K562 (cell line): Measurements from ENCODE around the gene CEP131. TPM values are rescaled to one million over a fixed set of nuclear protein-coding genes. Genes with fewer than 3 reads are reported as not detected.
A peak's percentile ranks its signal among the peaks of the same experiment; 100 is the strongest.

Source experiments
- LEF1 ChIP-seq: fragments of 450-650 bp; IDR thresholded peaks from 2 replicates; pipeline ENCODE4 v1.6.1; 2016; ENCODE audit warnings: mild to moderate bottlenecking
- MEIS2 ChIP-seq: fragments of 450-650 bp; IDR thresholded peaks from 2 replicates; pipeline ENCODE4 v1.6.1; 2014; ENCODE audit warnings: mild to moderate bottlenecking; ENCODE audit not compliant: partially characterized antibody
- NFIC ChIP-seq: fragments of 450-650 bp; IDR thresholded peaks from 2 replicates; pipeline ENCODE4 v1.6.1; 2017; ENCODE audit warnings: mild to moderate bottlenecking, inconsistent platforms
- PML ChIP-seq: IDR thresholded peaks from 2 replicates; pipeline ENCODE4 v1.6.1; 2012; ENCODE audit warnings: low read length, inconsistent platforms
- RBM17 ChIP-seq: fragments of 200-400 bp; formaldehyde crosslinking; IDR thresholded peaks from 2 replicates; pipeline ENCODE4 v1.6.1; 2017; ENCODE audit warnings: low read depth, mild to moderate bottlenecking, low read length, borderline replicate concordance
- SMARCE1 ChIP-seq: fragments of 450-650 bp; IDR thresholded peaks from 2 replicates; pipeline ENCODE4 v1.7.1; 2016; ENCODE audit warnings: mild to moderate bottlenecking
- SPI1 ChIP-seq: IDR thresholded peaks from 2 replicates; pipeline ENCODE4 v1.6.1; 2011; ENCODE audit warnings: low read depth, low read length, control low read depth, borderline replicate concordance
- TEAD2 ChIP-seq: fragments of 450-650 bp; IDR thresholded peaks from 2 replicates; pipeline ENCODE4 v1.6.1; 2016; ENCODE audit warnings: missing genetic modification characterization, control low read depth, missing compliant biosample characterization
- polyA plus RNA-seq, 8 experiments: library from polyadenylated mRNA; depleted of rRNA in 4 of 8; stranded (reverse) in 5 of 8; unstranded in 3 of 8; fragments of >200 nt; fragmentation: Nextera tagmentation in 2 of 8; fragmentation: Illumina TruSeq in 1 of 8; extraction: Ambion mirVana in 2 of 8; extraction: Trizol in 1 of 8; gene quantifications; 2 replicates each; pipeline versions ENCODE4 v1.2.1 to v1.2.3, GENCODE V29; 2011 to 2014; ENCODE audit warnings: inconsistent platforms in 1 of 8, missing spikeins in 1 of 8
- total RNA-seq, 7 experiments: library from RNA; depleted of rRNA in 6 of 7; stranded (reverse); fragments of >200 nt in 6 of 7; fragmentation: Illumina TruSeq in 2 of 7; extraction: Trizol in 2 of 7; gene quantifications; 2 replicates each; pipeline versions ENCODE4 v1.2.1 to v1.2.3, GENCODE V29; 2011 to 2021; ENCODE audit warnings: low replicate concordance in 1 of 7
- TF ChIP-seq, protein P1 (sequence below), 2 experiments: IDR thresholded peaks in 1 of 2; conservative IDR thresholded peaks in 1 of 2; 2 replicates each; pipeline ENCODE4 v1.6.1; 2016; ENCODE audit warnings: low read depth in 2 of 2, mild to moderate bottlenecking in 1 of 2, missing compliant biosample characterization in 1 of 2, missing genetic modification characterization in 1 of 2, moderate library complexity in 1 of 2
- TF ChIP-seq, protein P2 (sequence below), 2 experiments: fragments of 450-650 bp; IDR thresholded peaks; 2 replicates each; pipeline ENCODE4 v1.6.1; 2018; ENCODE audit warnings: mild to moderate bottlenecking in 2 of 2, low read depth in 1 of 2; ENCODE audit not compliant: partially characterized antibody in 2 of 2
- TF ChIP-seq, protein P3 (sequence below), 3 experiments: fragments of 200-800 bp in 1 of 3; sonication (Bioruptor generic) in 1 of 3; sonication (generic) in 1 of 3; formaldehyde crosslinking in 1 of 3; IDR thresholded peaks; 2 replicates each; pipeline versions ENCODE4 v1.6.1 to v1.8.0; 2016 to 2022; ENCODE audit warnings: mild to moderate bottlenecking in 2 of 3, missing compliant biosample characterization in 2 of 3, missing genetic modification characterization in 2 of 3, missing genetic modification reagents in 1 of 3
- TF ChIP-seq, protein P4 (sequence below): fragments of 450-650 bp; IDR thresholded peaks from 2 replicates; pipeline ENCODE4 v1.7.1; 2018; ENCODE audit warnings: mild to moderate bottlenecking, low read depth; ENCODE audit not compliant: partially characterized antibody
- TF ChIP-seq, protein P5 (sequence below), 2 experiments: fragments of 250-450 bp in 1 of 2; fragments of 450-650 bp in 1 of 2; sonication (Bioruptor Pico) in 1 of 2; IDR thresholded peaks; 2 replicates each; pipeline versions ENCODE4 v1.6.1 to v1.8.0; 2016 to 2021; ENCODE audit warnings: mild to moderate bottlenecking in 2 of 2, moderate library complexity in 2 of 2, missing compliant biosample characterization in 1 of 2, missing genetic modification characterization in 1 of 2

The CEP131 gene
- total and polyA plus RNA-seq, 9 of the 15 experiments (the other 6 are each of a cell fraction or from before 2014, with no cell fraction given): 0.24 to 21.2 (median 2.3) TPM

DNA sequence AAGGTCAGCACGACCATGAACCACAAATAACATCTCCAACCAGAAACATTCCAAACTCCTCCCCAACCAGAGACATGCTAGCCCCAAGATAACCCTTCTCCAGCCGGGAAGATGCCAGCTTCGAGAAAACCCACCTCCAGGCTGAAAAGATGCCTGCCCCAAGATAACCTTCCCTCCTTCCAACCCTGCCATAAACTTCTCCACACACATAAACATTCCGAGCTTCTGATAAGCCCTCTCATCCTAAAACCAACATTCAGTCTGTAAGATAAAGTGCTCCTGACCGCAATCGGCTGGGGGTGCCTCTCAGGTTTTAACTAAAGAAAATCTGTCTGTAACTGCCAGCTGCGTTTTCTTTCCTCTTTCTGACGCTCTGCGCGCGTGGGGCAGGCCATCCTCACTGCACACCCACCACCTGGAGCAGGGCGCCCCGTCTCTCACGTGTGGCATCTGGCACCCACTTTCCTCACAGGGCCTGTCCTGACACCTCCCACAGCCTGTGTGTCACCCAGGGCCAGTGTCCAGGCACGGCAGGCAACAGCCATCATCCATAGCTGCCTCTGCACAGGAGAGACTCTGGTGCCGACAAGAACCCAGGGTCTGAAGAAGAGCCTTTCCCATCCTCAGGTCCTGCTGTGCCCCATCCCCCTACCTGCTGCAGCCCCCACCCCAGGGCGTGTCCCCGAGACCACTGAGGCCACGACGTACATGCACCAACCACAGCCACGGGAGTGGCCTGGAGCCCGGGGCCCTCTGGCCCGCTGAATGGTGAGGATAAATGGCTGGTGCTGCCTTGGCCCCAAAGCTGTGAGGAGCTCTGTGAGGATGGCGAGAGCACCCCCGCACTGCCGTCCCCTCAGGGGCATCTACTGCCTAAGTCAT lies 12.4 kb upstream of the CEP131 start (continued):
- TF ChIP-seq, protein P1, sequence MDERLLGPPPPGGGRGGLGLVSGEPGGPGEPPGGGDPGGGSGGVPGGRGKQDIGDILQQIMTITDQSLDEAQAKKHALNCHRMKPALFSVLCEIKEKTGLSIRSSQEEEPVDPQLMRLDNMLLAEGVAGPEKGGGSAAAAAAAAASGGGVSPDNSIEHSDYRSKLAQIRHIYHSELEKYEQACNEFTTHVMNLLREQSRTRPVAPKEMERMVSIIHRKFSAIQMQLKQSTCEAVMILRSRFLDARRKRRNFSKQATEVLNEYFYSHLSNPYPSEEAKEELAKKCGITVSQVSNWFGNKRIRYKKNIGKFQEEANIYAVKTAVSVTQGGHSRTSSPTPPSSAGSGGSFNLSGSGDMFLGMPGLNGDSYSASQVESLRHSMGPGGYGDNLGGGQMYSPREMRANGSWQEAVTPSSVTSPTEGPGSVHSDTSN (CRISPR knock-in tag; IDR thresholded peaks at IDR 0.05; ENCODE audit: low read depth): no peak
- TF ChIP-seq, protein P1 (tag; conservative IDR thresholded peaks at IDR 0.05; ENCODE audit: low read depth): peak; percentile 48; the same call in 1 of the 2 replicates
- TF ChIP-seq, protein P2, sequence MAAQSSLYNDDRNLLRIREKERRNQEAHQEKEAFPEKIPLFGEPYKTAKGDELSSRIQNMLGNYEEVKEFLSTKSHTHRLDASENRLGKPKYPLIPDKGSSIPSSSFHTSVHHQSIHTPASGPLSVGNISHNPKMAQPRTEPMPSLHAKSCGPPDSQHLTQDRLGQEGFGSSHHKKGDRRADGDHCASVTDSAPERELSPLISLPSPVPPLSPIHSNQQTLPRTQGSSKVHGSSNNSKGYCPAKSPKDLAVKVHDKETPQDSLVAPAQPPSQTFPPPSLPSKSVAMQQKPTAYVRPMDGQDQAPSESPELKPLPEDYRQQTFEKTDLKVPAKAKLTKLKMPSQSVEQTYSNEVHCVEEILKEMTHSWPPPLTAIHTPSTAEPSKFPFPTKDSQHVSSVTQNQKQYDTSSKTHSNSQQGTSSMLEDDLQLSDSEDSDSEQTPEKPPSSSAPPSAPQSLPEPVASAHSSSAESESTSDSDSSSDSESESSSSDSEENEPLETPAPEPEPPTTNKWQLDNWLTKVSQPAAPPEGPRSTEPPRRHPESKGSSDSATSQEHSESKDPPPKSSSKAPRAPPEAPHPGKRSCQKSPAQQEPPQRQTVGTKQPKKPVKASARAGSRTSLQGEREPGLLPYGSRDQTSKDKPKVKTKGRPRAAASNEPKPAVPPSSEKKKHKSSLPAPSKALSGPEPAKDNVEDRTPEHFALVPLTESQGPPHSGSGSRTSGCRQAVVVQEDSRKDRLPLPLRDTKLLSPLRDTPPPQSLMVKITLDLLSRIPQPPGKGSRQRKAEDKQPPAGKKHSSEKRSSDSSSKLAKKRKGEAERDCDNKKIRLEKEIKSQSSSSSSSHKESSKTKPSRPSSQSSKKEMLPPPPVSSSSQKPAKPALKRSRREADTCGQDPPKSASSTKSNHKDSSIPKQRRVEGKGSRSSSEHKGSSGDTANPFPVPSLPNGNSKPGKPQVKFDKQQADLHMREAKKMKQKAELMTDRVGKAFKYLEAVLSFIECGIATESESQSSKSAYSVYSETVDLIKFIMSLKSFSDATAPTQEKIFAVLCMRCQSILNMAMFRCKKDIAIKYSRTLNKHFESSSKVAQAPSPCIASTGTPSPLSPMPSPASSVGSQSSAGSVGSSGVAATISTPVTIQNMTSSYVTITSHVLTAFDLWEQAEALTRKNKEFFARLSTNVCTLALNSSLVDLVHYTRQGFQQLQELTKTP (IDR thresholded peaks at IDR 0.05; ENCODE audit: low read depth in 1 of 2, partially characterized antibody in 2 of 2): no peak
- TF ChIP-seq, protein P3, sequence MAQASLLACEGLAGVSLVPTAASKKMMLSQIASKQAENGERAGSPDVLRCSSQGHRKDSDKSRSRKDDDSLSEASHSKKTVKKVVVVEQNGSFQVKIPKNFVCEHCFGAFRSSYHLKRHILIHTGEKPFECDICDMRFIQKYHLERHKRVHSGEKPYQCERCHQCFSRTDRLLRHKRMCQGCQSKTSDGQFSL (CRISPR knock-in tag; IDR thresholded peaks at IDR 0.05): no peak
- TF ChIP-seq, protein P3 (tag; IDR thresholded peaks at IDR 0.05): no peak
- TF ChIP-seq RBM17 (no peak), MEIS2 (peak; percentile 81), LEF1 (peak; percentile 49; the same call in 1 of the 2 replicates), SPI1 (no peak), TEAD2 (tag) (0 out of 2 replicates have a peak, but pooled peaks have one; percentile 19), PML (no peak), SMARCE1 (peak; percentile 84), NFIC (peak; percentile 32; the same call in 1 of the 2 replicates)
- TF ChIP-seq, protein P4, sequence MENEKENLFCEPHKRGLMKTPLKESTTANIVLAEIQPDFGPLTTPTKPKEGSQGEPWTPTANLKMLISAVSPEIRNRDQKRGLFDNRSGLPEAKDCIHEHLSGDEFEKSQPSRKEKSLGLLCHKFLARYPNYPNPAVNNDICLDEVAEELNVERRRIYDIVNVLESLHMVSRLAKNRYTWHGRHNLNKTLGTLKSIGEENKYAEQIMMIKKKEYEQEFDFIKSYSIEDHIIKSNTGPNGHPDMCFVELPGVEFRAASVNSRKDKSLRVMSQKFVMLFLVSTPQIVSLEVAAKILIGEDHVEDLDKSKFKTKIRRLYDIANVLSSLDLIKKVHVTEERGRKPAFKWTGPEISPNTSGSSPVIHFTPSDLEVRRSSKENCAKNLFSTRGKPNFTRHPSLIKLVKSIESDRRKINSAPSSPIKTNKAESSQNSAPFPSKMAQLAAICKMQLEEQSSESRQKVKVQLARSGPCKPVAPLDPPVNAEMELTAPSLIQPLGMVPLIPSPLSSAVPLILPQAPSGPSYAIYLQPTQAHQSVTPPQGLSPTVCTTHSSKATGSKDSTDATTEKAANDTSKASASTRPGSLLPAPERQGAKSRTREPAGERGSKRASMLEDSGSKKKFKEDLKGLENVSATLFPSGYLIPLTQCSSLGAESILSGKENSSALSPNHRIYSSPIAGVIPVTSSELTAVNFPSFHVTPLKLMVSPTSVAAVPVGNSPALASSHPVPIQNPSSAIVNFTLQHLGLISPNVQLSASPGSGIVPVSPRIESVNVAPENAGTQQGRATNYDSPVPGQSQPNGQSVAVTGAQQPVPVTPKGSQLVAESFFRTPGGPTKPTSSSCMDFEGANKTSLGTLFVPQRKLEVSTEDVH: peak; percentile 44
- TF ChIP-seq, protein P5, sequence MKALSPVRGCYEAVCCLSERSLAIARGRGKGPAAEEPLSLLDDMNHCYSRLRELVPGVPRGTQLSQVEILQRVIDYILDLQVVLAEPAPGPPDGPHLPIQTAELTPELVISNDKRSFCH (CRISPR knock-in tag; IDR thresholded peaks at IDR 0.05): no peak
- TF ChIP-seq, protein P5 (tag; IDR thresholded peaks at IDR 0.05): 0 out of 2 replicates have a peak, but pooled peaks have one; percentile 36
